ENCODE data around the gene KCNJ16. TPM values are rescaled to one million over a fixed set of nuclear protein-coding genes. Genes with fewer than 3 reads are reported as not detected.

Gene KCNJ16
- total and polyA plus RNA-seq, 4 donors, result 0.31 to 3.3 (median 0.67) TPM

DNA sequence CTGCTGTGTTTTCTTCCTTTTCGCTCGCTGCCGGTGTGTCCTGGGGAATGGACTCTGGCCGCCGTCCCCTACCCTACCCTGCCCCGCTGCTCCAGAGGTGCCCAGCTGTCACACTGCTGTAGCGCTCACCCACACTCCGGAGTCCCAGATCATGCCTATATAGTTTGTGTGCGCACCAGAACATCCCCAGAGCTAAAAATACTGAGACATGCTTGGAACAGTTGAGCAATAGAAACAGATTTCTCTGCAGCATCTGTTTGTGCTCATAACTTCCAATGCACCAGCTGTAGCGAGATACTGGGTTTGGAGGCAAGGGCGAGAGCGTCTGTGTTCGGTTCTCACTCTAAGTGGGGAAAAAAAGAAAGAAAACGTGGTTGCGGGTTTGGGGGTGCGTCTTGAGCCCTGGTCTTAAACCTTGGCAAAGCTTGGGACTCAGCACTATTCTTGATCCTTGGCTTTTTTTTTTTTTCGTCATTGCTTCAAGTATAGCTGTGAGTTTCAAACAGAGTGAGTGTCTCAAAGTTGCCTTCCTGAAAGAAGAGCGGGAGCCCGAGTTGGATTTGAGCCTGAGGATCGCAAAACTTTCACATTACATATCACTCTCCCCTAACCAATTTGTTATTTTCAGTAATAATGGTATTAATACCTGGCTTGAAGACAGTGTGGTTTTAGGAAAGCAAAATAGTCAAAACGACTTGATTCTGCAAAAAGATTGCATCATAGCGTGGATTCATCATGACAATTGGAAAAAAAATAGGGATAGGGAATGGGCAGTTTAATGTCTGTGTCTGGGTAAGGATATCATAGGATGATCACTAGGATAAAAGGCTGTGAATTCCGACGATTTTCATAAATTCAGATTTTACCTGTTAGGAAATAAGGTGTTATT, 94.9 kb downstream of the KCNJ16 start:
- Histone ChIP-seq H3K4me3 (ENCODE audit: low read depth in 1 of 3, low read length in 3 of 3) (peak overlapping the region; percentile 36 to 58 (median 42)), H3K27ac (ENCODE audit: low read depth in 1 of 2, low read length in 2 of 2) (peak overlapping the region in 1 of 2 donors; percentile 12), H3K9me3 (ENCODE audit: control insufficient read depth in 4 of 4, low read length in 3 of 4) (peaks cover 0 to under 1% (median 0%) of the 10 kb centered on the region in 4 donors), H3K9ac (ENCODE audit: low read depth in 1 of 2, low read length in 2 of 2) (no peak overlapping the region), H3K27me3 (ENCODE audit: control insufficient read depth in 4 of 4, insufficient read depth in 4 of 4, low read length in 3 of 4) (peaks cover 0 to 5% (median under 1%) of the 10 kb centered on the region in 4 donors), H3K4me1 (ENCODE audit: control insufficient read depth in 4 of 4, insufficient read depth in 4 of 4, low read length in 3 of 4) (peaks cover 5 to 16% (median 8%) of the 10 kb centered on the region in 4 donors), H3K36me3 (ENCODE audit: control insufficient read depth in 4 of 4, insufficient read depth in 3 of 4, low read depth in 1 of 4, low read length in 3 of 4) (peaks cover 0 to 2% (median 0%) of the 10 kb centered on the region in 4 donors)
- no peak for DNase-seq (ENCODE audit: low spot score)
- 9% methylated on average over 24 of the region's 24 CpGs for WGBS
- TF ChIP-seq TAF1 (conservative IDR thresholded peaks at IDR 0.05), result no peak
- TF ChIP-seq RXRA (IDR thresholded peaks at IDR 0.05), result no peak
- TF ChIP-seq, protein P1, sequence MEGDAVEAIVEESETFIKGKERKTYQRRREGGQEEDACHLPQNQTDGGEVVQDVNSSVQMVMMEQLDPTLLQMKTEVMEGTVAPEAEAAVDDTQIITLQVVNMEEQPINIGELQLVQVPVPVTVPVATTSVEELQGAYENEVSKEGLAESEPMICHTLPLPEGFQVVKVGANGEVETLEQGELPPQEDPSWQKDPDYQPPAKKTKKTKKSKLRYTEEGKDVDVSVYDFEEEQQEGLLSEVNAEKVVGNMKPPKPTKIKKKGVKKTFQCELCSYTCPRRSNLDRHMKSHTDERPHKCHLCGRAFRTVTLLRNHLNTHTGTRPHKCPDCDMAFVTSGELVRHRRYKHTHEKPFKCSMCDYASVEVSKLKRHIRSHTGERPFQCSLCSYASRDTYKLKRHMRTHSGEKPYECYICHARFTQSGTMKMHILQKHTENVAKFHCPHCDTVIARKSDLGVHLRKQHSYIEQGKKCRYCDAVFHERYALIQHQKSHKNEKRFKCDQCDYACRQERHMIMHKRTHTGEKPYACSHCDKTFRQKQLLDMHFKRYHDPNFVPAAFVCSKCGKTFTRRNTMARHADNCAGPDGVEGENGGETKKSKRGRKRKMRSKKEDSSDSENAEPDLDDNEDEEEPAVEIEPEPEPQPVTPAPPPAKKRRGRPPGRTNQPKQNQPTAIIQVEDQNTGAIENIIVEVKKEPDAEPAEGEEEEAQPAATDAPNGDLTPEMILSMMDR (IDR thresholded peaks at IDR 0.05; ENCODE audit: low read depth, low read length, missing input control), result no peak
- TF ChIP-seq EGR1 (IDR thresholded peaks at IDR 0.05; ENCODE audit: low read depth in 2 of 2), result no peak
- TF ChIP-seq SP1 (IDR thresholded peaks at IDR 0.05), result no peak
- no peak for TF ChIP-seq REST (IDR thresholded peaks at IDR 0.05)
- no peak for TF ChIP-seq HNF4G (IDR thresholded peaks at IDR 0.05)
- TF ChIP-seq FOXA2 (IDR thresholded peaks at IDR 0.05), result no peak

- DNase-seq (ENCODE audit: low spot score), result no peak
- Histone ChIP-seq H3K27ac (ENCODE audit: low read depth in 1 of 2, low read length in 2 of 2) (no peak overlapping the region), H3K9me3 (ENCODE audit: control insufficient read depth in 4 of 4, low read length in 3 of 4) (peaks cover 0 to 3% (median 0%) of the 10 kb centered on the region in 4 donors), H3K36me3 (ENCODE audit: control insufficient read depth in 4 of 4, insufficient read depth in 3 of 4, low read depth in 1 of 4, low read length in 3 of 4) (peaks cover 0 to 2% (median 0%) of the 10 kb centered on the region in 4 donors), H3K4me3 (ENCODE audit: low read depth in 1 of 3, low read length in 3 of 3) (no peak overlapping the region), H3K9ac (ENCODE audit: low read depth in 1 of 2, low read length in 2 of 2) (no peak overlapping the region), H3K4me1 (ENCODE audit: control insufficient read depth in 4 of 4, insufficient read depth in 4 of 4, low read length in 3 of 4) (peaks cover 5 to 16% (median 8%) of the 10 kb centered on the region in 4 donors), H3K27me3 (ENCODE audit: control insufficient read depth in 4 of 4, insufficient read depth in 4 of 4, low read length in 3 of 4) (peaks cover 0 to 5% (median under 1%) of the 10 kb centered on the region in 4 donors)
- TF ChIP-seq HNF4G (IDR thresholded peaks at IDR 0.05) (no peak), JUND (IDR thresholded peaks at IDR 0.05) (no peak)
- WGBS, result 31% methylated on average over 5 of the region's 5 CpGs
Measured at GRCh38 chr17:70171159-70171558, 96.1 kb downstream of the KCNJ16 start.

- WGBS, result 56% methylated on average over 2 of the region's 2 CpGs
- TF ChIP-seq RXRA (IDR thresholded peaks at IDR 0.05), result no peak
- no peak for TF ChIP-seq FOXA1 (IDR thresholded peaks at IDR 0.05)
- no peak for TF ChIP-seq HNF4A (conservative IDR thresholded peaks at IDR 0.05)
- no peak for TF ChIP-seq ATF3 (IDR thresholded peaks at IDR 0.05)
- no peak overlapping the region for H3K4me3 ChIP-seq (ENCODE audit: low read depth in 1 of 3, low read length in 3 of 3)
- H3K36me3 ChIP-seq (ENCODE audit: control insufficient read depth in 4 of 4, insufficient read depth in 3 of 4, low read depth in 1 of 4, low read length in 3 of 4), result peaks cover 0 to 2% (median 0%) of the 10 kb centered on the region in 4 donors
- H3K9me3 ChIP-seq (ENCODE audit: control insufficient read depth in 4 of 4, low read length in 3 of 4), result peaks cover 0 to 3% (median 0%) of the 10 kb centered on the region in 4 donors
- no peak overlapping the region for H3K9ac ChIP-seq (ENCODE audit: low read depth in 1 of 2, low read length in 2 of 2)
- H3K4me1 ChIP-seq (ENCODE audit: control insufficient read depth in 4 of 4, insufficient read depth in 4 of 4, low read length in 3 of 4), result peaks cover 5 to 16% (median 8%) of the 10 kb centered on the region in 4 donors
- peaks cover 0 to 6% (median under 1%) of the 10 kb centered on the region in 4 donors for H3K27me3 ChIP-seq (ENCODE audit: control insufficient read depth in 4 of 4, insufficient read depth in 4 of 4, low read length in 3 of 4)
- no peak overlapping the region for H3K27ac ChIP-seq (ENCODE audit: low read depth in 1 of 2, low read length in 2 of 2)
- no peak for DNase-seq (ENCODE audit: low spot score)
Measured at GRCh38 chr17:70172449-70172848, 97.4 kb downstream of the KCNJ16 start.
